ENCODE results near the gene SLX9.

The SLX9 gene

GRCh38 chr21:44933199-44933917 lies 6.5 kb upstream of the SLX9 start:
- H2BK120ac ChIP-seq (ENCODE audit: low read depth, low read length) = no peak overlapping the region
- 90% methylated on average over 25 of the region's 25 CpGs for WGBS

GRCh38 chr21:44933918-44934260 lies 5.9 kb upstream of the SLX9 start:
- no peak overlapping the region for H3K4me2 ChIP-seq (ENCODE audit: low read length, poor library complexity, severe bottlenecking)
- no peak overlapping the region for H3K14ac ChIP-seq (ENCODE audit: low read length in 2 of 2)
- H2BK15ac ChIP-seq (ENCODE audit: low read depth, poor library complexity, severe bottlenecking) = no peak overlapping the region
- H2AFZ ChIP-seq (ENCODE audit: low read depth, low read length) = no peak overlapping the region
- no peak overlapping the region for H2AK5ac ChIP-seq (ENCODE audit: low read length, severe bottlenecking)
- WGBS = 92% methylated on average over 6 of the region's 6 CpGs
- H2BK120ac ChIP-seq (ENCODE audit: low read depth, low read length) = no peak overlapping the region
- no peak overlapping the region for H3K4me3 ChIP-seq (ENCODE audit: insufficient read depth in 1 of 2, low read depth in 1 of 2, low read length in 2 of 2)
- no peak overlapping the region for H3K23ac ChIP-seq (ENCODE audit: low read length in 2 of 2)
- no peak overlapping the region for H3K9ac ChIP-seq (ENCODE audit: low read length)
- H3K4me1 ChIP-seq (ENCODE audit: control insufficient read depth, insufficient read depth, low read depth, low read length) = peaks cover 31% of the 10 kb centered on the region
- H3K9me3 ChIP-seq (ENCODE audit: control insufficient read depth, low read length) = peaks cover 3% of the 10 kb centered on the region
- no peak for DNase-seq
- H3K4ac ChIP-seq (ENCODE audit: low read depth in 1 of 2, low read length in 2 of 2) = no peak overlapping the region
- H3K27ac ChIP-seq (ENCODE audit: low read length, poor library complexity, severe bottlenecking) = no peak overlapping the region
- no peak overlapping the region for H3K18ac ChIP-seq (ENCODE audit: low read depth in 1 of 2, low read length in 2 of 2)
- H3K36me3 ChIP-seq (ENCODE audit: control insufficient read depth in 1 of 2, insufficient read depth in 2 of 2, low read depth in 1 of 2, low read length in 2 of 2) = no peaks in the 10 kb centered on the region
- no peak overlapping the region for H4K91ac ChIP-seq (ENCODE audit: low read length)
- H3K27me3 ChIP-seq (ENCODE audit: control insufficient read depth in 1 of 2, insufficient read depth in 1 of 2, low read length in 2 of 2) = peaks cover 37 to 76% of the 10 kb centered on the region in 2 experiments
- no peak overlapping the region for H4K8ac ChIP-seq (ENCODE audit: low read length)
- no peak overlapping the region for H2BK12ac ChIP-seq (ENCODE audit: low read length in 2 of 2)
- H3K79me1 ChIP-seq (replicated peaks; ENCODE audit: low read length, poor library complexity, severe bottlenecking) = no peaks in the 10 kb centered on the region
- H2BK5ac ChIP-seq (ENCODE audit: low read depth, low read length, poor library complexity, severe bottlenecking) = no peak overlapping the region

More at GRCh38 chr21:44933199-44933917, 6.5 kb upstream of the SLX9 start:
- H2BK12ac ChIP-seq (ENCODE audit: low read length in 2 of 2) = no peak overlapping the region
- H4K91ac ChIP-seq (ENCODE audit: low read length) = no peak overlapping the region
- H3K18ac ChIP-seq (ENCODE audit: low read depth in 1 of 2, low read length in 2 of 2) = no peak overlapping the region
- H3K27me3 ChIP-seq (ENCODE audit: control insufficient read depth in 1 of 2, insufficient read depth in 1 of 2, low read length in 2 of 2) = peaks cover 37 to 76% of the 10 kb centered on the region in 2 experiments
- peaks cover 34% of the 10 kb centered on the region for H3K4me1 ChIP-seq (ENCODE audit: control insufficient read depth, insufficient read depth, low read depth, low read length)
- no peak for DNase-seq
- no peak overlapping the region for H3K4me3 ChIP-seq (ENCODE audit: insufficient read depth in 1 of 2, low read depth in 1 of 2, low read length in 2 of 2)
- no peak overlapping the region for H3K9ac ChIP-seq (ENCODE audit: low read length)
- no peak overlapping the region for H4K8ac ChIP-seq (ENCODE audit: low read length)
- no peak overlapping the region for H2BK15ac ChIP-seq (ENCODE audit: low read depth, poor library complexity, severe bottlenecking)
- no peak overlapping the region for H3K4ac ChIP-seq (ENCODE audit: low read depth in 1 of 2, low read length in 2 of 2)
- no peak overlapping the region for H2AFZ ChIP-seq (ENCODE audit: low read depth, low read length)
- no peaks in the 10 kb centered on the region for H3K36me3 ChIP-seq (ENCODE audit: control insufficient read depth in 1 of 2, insufficient read depth in 2 of 2, low read depth in 1 of 2, low read length in 2 of 2)
- H3K4me2 ChIP-seq (ENCODE audit: low read length, poor library complexity, severe bottlenecking) = no peak overlapping the region
- peaks cover 3% of the 10 kb centered on the region for H3K9me3 ChIP-seq (ENCODE audit: control insufficient read depth, low read length)
- H2BK5ac ChIP-seq (ENCODE audit: low read depth, low read length, poor library complexity, severe bottlenecking) = no peak overlapping the region
- H3K14ac ChIP-seq (ENCODE audit: low read length in 2 of 2) = no peak overlapping the region
- no peak overlapping the region for H2AK5ac ChIP-seq (ENCODE audit: low read length, severe bottlenecking)
- no peak overlapping the region for H3K27ac ChIP-seq (ENCODE audit: low read length, poor library complexity, severe bottlenecking)
- H3K79me1 ChIP-seq (replicated peaks; ENCODE audit: low read length, poor library complexity, severe bottlenecking) = no peaks in the 10 kb centered on the region
- H3K23ac ChIP-seq (ENCODE audit: low read length in 2 of 2) = no peak overlapping the region

- H2BK5ac ChIP-seq (ENCODE audit: low read depth, low read length, poor library complexity, severe bottlenecking) = no peak overlapping the region
These were observed 5.6 kb upstream of the SLX9 start for GRCh38 chr21:44934276-44934675.

GRCh38 chr21:44934797-44935532 lies 4.9 kb upstream of the SLX9 start:
- 90% methylated on average over 9 of the region's 9 CpGs for WGBS
- Histone ChIP-seq H3K9me3 (ENCODE audit: control insufficient read depth, low read length) (no peaks in the 10 kb centered on the region), H3K23ac (ENCODE audit: low read length in 2 of 2) (no peak overlapping the region)

More at GRCh38 chr21:44934276-44934675, 5.6 kb upstream of the SLX9 start:
- H3K4me1 ChIP-seq (ENCODE audit: control insufficient read depth, insufficient read depth, low read depth, low read length) = peaks cover 30% of the 10 kb centered on the region
- H2AFZ ChIP-seq (ENCODE audit: low read depth, low read length) = no peak overlapping the region
- peaks cover 3% of the 10 kb centered on the region for H3K9me3 ChIP-seq (ENCODE audit: control insufficient read depth, low read length)
- no peak overlapping the region for H2AK5ac ChIP-seq (ENCODE audit: low read length, severe bottlenecking)
- H2BK15ac ChIP-seq (ENCODE audit: low read depth, poor library complexity, severe bottlenecking) = no peak overlapping the region
- H2BK12ac ChIP-seq (ENCODE audit: low read length in 2 of 2) = no peak overlapping the region
- H4K8ac ChIP-seq (ENCODE audit: low read length) = no peak overlapping the region
- no peak overlapping the region for H3K4ac ChIP-seq (ENCODE audit: low read depth in 1 of 2, low read length in 2 of 2)
- no peak overlapping the region for H3K18ac ChIP-seq (ENCODE audit: low read depth in 1 of 2, low read length in 2 of 2)
- WGBS = 94% methylated on average over 1 of the region's 6 CpGs
- H3K79me1 ChIP-seq (replicated peaks; ENCODE audit: low read length, poor library complexity, severe bottlenecking) = no peaks in the 10 kb centered on the region
- no peak overlapping the region for H3K9ac ChIP-seq (ENCODE audit: low read length)
- H2BK120ac ChIP-seq (ENCODE audit: low read depth, low read length) = no peak overlapping the region
- no peaks in the 10 kb centered on the region for H3K36me3 ChIP-seq (ENCODE audit: control insufficient read depth in 1 of 2, insufficient read depth in 2 of 2, low read depth in 1 of 2, low read length in 2 of 2)
- no peak overlapping the region for H3K23ac ChIP-seq (ENCODE audit: low read length in 2 of 2)
- H3K4me3 ChIP-seq (ENCODE audit: insufficient read depth in 1 of 2, low read depth in 1 of 2, low read length in 2 of 2) = no peak overlapping the region
- DNase-seq = no peak
- no peak overlapping the region for H3K27ac ChIP-seq (ENCODE audit: low read length, poor library complexity, severe bottlenecking)
- peaks cover 37 to 75% of the 10 kb centered on the region in 2 experiments for H3K27me3 ChIP-seq (ENCODE audit: control insufficient read depth in 1 of 2, insufficient read depth in 1 of 2, low read length in 2 of 2)
- H3K14ac ChIP-seq (ENCODE audit: low read length in 2 of 2) = no peak overlapping the region
- H3K4me2 ChIP-seq (ENCODE audit: low read length, poor library complexity, severe bottlenecking) = no peak overlapping the region
- H4K91ac ChIP-seq (ENCODE audit: low read length) = no peak overlapping the region

More at GRCh38 chr21:44934797-44935532, 4.9 kb upstream of the SLX9 start:
- no peak overlapping the region for H3K9ac ChIP-seq (ENCODE audit: low read length)
- H3K14ac ChIP-seq (ENCODE audit: low read length in 2 of 2) = no peak overlapping the region
- H3K4me3 ChIP-seq (ENCODE audit: insufficient read depth in 1 of 2, low read depth in 1 of 2, low read length in 2 of 2) = no peak overlapping the region
- H2AK5ac ChIP-seq (ENCODE audit: low read length, severe bottlenecking) = no peak overlapping the region
- H2AFZ ChIP-seq (ENCODE audit: low read depth, low read length) = no peak overlapping the region
- H3K27me3 ChIP-seq (ENCODE audit: control insufficient read depth in 1 of 2, insufficient read depth in 1 of 2, low read length in 2 of 2) = peaks cover 37 to 68% of the 10 kb centered on the region in 2 experiments
- H3K36me3 ChIP-seq (ENCODE audit: control insufficient read depth in 1 of 2, insufficient read depth in 2 of 2, low read depth in 1 of 2, low read length in 2 of 2) = no peaks in the 10 kb centered on the region
- H2BK15ac ChIP-seq (ENCODE audit: low read depth, poor library complexity, severe bottlenecking) = no peak overlapping the region
- H4K8ac ChIP-seq (ENCODE audit: low read length) = no peak overlapping the region
- no peak overlapping the region for H2BK5ac ChIP-seq (ENCODE audit: low read depth, low read length, poor library complexity, severe bottlenecking)
- no peak overlapping the region for H3K4me2 ChIP-seq (ENCODE audit: low read length, poor library complexity, severe bottlenecking)
- H4K91ac ChIP-seq (ENCODE audit: low read length) = no peak overlapping the region
- H3K4ac ChIP-seq (ENCODE audit: low read depth in 1 of 2, low read length in 2 of 2) = no peak overlapping the region
- DNase-seq = no peak
- H3K18ac ChIP-seq (ENCODE audit: low read depth in 1 of 2, low read length in 2 of 2) = no peak overlapping the region
- H2BK120ac ChIP-seq (ENCODE audit: low read depth, low read length) = no peak overlapping the region
- peaks cover 31% of the 10 kb centered on the region for H3K4me1 ChIP-seq (ENCODE audit: control insufficient read depth, insufficient read depth, low read depth, low read length)
- H3K79me1 ChIP-seq (replicated peaks; ENCODE audit: low read length, poor library complexity, severe bottlenecking) = no peaks in the 10 kb centered on the region
- no peak overlapping the region for H3K27ac ChIP-seq (ENCODE audit: low read length, poor library complexity, severe bottlenecking)
- no peak overlapping the region for H2BK12ac ChIP-seq (ENCODE audit: low read length in 2 of 2)

All from mesenchymal stem cell (in vitro differentiated cells and primary cell).